HG02759 (cell line): Measurements from ENCODE around the gene SQSTM1.
"Not testable (repeated sequence)": the region's sequence is repeated elsewhere in the genome, so short reads cannot be mapped to it uniquely, and the experiment has no call there.

Experiments used
- ATAC-seq: cut with Tn5 transposase; IDR thresholded peaks from one replicate; pipeline ENCODE4 v1.9.1; 2021; ENCODE audit warnings: mild to moderate bottlenecking, moderate library complexity; ENCODE audit not compliant: unreplicated experiment

The SQSTM1 gene

DNA sequence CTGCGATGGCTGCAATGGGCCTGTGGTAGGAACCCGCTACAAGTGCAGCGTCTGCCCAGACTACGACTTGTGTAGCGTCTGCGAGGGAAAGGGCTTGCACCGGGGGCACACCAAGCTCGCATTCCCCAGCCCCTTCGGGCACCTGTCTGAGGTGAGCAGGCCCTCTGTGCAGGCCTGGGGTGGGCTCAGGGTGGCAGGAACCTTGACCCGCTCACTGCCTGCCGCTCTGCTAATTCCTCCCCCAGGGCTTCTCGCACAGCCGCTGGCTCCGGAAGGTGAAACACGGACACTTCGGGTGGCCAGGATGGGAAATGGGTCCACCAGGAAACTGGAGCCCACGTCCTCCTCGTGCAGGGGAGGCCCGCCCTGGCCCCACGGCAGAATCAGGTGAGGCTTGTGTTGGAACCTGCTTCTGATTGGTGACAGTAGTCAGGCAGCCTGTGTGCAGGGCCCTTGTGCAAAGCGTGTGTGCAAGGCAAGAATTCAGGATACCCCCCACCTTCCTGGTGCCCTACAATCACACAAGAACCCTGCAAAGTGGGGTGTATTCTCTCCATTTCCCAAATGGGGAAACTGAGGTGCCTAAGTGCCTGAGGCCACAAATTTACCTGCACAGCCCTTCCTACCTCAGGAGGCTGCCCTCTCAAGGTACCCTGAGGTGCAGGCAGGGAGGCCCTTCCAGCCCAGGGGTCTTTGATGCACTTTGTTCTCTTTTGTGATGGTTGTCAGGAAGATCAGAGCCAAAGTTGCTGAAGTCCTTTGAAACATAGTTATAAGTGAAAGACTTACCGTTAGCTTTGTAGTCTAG is 3.4 kb downstream of the SQSTM1 start:
- ATAC-seq = no peak

DNA sequence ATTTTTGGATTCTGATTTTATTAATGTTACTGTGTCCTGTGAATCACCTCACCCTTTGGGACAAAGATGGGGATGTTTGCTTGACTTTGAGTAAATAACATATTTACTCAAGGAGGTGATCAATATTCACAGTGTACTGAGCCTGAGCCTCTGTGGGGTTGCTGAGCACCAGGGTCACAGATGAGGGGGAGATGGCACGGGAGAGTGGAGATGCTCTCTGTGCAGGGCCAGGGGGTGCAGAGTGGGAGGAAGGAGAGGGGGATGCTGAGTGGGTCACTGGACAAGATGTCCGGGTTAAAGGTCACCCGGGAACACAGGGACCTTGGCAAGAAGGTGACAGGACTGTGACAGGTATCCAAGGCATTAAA is 4.0 kb downstream of the SQSTM1 start:
- no peak for ATAC-seq

DNA sequence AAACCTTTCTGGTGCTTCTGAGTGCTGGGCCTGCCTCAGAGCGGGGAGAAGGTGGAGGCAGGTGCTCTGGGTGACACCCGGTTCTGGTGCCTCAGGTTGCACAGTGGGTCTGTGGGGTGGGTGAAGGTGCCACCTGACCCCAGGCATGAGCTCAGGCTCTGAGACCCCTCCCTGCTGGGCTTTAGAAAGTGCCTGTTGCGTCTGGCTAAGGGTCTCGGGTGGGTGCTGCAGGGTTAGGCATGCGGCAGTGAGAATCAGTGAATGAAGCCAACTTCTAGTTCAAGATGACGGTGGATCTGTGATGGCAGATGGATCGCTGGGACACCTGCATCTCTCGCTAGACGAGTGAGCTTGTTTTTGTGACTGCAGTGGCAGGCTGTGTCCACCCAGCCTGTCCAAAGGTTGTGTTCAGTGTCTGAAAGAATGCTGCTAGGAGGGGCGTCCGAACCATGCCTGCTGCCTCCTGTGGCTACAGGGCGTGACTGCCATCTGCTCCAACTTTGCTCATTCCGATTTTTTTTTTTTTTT is 5.0 kb downstream of the SQSTM1 start:
- ATAC-seq = no peak

DNA sequence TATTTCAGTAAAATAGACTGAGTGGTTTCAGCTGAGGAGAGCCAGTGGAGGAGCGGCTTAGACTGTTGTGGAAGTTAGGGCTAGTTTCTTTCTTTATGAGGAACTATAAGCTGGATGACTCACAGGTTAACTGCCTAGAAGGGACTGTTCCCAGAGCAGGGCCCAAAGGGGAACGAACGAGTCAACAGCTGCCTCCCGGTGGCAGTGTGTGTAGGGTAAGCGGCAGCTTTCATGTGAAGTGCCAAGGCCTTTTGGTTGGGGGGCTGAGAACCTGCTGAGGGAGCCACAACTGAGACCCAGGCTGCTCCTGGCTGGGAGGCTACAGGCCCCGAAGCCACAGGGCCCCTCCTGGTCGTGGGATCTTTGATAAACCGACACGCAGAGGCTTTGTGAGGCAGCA is 7.0 kb downstream of the SQSTM1 start:
- ATAC-seq = no peak

DNA sequence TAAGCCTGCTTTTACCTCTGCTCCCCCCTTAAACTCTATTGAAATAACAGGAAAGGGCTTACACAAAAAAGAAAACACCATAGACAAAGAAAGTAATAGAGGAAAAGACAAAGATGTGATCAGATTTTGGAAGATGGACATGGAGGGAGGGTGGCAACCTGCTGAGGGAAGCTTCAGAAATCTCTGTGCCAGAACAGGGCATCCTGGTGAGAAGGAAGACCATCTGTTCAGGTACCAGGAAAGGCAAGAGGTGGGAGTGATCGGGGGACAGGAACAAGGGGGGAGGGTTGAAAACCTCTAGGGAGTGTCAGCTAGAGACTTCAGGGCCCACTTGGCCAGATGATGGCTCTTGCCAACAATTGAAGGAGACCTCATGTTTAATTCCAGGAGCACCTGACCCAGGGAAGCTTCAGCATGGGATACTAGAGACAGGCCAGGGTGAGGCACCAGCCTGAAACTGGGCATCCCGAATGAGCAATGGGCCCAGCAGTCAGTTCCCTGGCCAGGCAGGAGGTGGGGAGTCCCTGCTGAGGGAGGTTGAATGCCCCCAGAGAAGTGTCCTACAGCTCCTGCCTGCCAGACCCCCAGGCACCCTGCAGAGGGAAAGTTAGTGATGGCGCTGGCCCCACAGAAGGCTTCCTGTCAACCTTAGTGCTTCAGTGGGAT is 8.2 kb downstream of the SQSTM1 start:
- ATAC-seq = no peak

DNA sequence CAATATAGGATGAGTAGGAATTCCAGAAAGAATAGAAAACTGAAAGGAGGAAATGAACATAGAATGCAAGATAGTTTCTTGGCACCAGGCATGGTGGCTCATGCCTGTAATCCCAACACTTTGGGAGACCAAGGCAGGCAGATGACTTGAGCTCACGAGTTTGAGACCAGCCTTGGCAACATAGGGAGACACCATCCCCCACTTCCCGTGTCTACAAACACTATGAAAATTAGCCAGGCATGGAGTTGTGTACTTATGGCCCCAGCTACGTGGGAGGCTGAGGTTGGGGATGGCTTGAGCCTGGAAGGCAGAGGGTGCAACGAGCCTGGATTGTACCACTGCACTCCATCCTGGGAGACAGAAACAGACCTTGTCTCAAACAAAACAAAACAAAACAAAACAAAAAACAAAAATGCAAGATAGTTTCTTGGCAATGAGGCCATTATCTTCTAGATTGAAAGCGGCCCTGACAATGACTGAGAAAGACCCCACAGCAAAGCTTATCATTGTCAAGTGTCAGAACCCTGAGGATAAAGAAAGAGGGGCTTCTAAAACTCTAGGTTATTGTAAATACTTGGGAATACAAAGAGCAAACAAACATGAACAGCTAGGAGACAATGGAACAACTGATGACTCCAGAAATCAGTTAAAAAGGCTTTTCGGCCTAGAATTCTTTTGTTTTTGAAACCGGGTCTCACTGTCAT is 9.2 kb downstream of the SQSTM1 start:
- no peak for ATAC-seq

DNA sequence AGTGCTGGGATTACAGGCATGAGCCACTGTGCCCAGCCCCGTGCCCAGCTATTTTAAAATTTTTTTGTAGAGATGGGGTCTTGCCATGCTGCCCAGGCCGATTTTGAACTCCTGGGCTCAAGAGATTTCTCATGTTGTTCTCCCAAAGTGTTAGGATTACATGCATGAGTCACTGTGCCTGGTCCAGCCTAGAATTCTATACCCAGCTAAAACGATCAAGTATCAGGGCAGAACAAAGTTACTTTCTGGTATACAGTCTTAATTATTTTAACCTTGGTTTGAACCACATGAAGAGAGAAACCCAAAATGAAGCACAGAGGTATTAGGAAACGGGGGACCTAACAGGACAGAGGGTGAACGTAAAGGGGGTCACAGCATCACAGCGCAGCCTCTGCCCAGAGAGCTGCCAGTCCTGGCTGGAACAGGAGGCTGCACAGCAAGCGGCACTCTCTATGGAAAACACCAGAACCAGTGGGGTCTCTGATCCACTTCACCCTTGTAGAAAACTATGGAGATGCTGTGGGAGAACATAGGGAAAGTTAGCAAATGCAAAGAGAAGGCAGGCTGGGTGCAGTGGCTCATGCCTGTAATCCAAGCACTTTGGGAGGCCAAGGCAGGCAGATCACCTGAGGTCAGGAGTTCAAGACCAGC is 10.2 kb downstream of the SQSTM1 start:
- ATAC-seq = no peak

DNA sequence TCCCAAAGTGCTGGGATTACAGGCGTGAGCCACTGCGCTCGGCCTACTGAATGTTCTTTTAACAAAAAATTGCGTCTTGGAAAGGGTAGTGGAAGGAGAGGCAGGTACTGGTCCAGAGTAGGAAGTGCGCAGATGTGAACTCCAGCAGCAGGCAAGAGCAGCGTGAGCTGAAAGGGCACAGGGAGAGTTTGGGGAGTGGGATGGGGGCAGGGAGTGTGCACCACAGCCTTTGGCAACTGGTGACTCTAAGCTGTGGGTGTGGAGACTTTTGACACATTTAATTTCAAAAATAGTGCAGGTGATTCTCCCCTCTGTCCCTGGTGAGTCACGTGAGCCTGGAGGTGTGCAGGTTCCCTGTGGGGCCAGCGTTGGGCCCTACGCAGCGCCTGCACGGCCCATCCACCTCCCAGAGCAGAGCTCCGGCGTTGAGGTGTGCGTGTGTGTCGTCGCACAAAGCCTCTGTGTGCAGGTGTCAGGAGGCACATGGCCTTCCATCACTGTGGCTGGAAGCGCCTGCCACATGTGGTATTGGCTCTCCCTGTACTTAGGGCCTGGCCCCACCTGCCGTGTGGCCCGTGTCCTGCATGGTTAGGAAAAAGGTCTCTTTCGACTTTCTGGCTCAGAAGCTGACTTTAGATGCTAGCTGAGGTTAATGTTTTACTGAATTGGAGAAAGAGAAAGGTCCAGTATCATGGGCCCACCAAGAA is 11.5 kb downstream of the SQSTM1 start:
- ATAC-seq = no peak

DNA sequence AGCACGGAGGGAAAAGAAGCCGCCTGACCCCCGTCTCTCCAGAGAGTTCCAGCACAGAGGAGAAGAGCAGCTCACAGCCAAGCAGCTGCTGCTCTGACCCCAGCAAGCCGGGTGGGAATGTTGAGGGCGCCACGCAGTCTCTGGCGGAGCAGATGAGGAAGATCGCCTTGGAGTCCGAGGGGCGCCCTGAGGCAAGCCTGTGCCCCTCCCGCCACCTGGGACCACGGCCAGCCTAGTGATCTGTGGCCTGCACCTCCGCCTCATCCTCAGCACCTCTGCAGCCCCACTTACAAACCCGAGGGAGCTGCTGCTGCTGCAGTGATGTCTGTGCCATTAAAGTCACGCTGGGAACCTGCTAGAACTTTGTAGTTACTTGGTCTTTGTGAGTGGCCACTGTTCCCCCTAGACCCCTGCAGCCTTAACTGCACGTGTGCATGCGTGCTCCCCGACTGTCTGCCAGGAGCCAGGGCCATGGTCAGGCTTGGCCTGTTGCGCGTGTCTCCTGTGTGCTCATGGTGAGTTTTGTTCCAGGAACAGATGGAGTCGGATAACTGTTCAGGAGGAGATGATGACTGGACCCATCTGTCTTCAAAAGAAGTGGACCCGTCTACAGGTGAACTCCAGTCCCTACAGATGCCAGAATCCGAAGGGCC is 12.5 kb downstream of the SQSTM1 start:
- no peak for ATAC-seq

DNA sequence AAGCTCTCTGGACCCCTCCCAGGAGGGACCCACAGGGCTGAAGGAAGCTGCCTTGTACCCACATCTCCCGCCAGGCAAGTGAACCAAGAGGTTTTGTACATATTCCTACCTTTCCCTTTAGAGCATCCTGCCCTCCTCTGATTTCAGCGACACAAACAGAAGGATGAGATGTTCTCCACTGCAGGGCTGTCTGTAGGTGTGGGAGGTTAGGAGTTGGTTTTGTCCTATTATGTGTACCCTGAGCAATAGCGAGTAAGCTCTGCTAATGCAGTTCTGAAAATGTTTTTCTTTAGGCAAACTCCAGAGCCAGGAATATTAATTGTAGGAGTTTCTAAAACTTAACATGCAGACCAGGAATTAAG is 13.0 kb downstream of the SQSTM1 start:
- no peak for ATAC-seq

DNA sequence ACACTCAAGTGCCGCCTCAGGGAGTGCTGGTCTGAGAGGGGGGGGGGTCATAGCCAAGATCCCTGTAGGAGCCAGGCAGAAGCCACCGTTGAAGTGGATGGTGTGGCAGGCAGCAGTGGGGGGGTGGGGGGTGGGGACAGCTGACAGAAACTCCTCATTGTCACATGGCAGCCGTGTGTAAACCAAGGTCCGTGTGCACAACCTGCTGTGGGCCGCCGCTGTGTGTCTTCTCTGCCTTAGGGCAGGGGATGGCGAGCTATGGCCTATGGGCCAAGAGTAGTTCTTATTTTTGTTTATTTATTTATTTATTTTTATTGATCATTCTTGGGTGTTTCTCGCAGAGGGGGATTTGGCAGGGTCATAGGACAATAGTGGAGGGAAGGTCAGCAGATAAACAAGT is 13.4 kb downstream of the SQSTM1 start:
- ATAC-seq = no peak

DNA sequence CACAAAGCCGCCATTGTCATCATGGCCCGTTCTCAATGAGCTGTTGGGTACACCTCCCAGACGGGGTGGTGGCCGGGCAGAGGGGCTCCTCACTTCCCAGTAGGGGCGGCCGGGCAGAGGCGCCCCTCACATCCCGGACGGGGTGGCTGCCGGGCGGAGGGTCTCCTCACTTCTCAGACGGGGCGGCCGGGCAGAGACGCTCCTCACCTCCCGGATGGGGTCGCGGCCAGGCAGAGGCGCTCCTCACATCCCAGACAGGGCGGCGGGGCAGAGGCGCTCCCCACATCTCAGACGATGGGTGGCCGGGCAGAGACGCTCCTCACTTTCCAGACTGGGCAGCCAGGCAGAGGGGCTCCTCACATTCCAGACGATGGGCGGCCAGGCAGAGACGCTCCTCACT is 14.2 kb downstream of the SQSTM1 start:
- not testable (repeated sequence) for ATAC-seq

DNA sequence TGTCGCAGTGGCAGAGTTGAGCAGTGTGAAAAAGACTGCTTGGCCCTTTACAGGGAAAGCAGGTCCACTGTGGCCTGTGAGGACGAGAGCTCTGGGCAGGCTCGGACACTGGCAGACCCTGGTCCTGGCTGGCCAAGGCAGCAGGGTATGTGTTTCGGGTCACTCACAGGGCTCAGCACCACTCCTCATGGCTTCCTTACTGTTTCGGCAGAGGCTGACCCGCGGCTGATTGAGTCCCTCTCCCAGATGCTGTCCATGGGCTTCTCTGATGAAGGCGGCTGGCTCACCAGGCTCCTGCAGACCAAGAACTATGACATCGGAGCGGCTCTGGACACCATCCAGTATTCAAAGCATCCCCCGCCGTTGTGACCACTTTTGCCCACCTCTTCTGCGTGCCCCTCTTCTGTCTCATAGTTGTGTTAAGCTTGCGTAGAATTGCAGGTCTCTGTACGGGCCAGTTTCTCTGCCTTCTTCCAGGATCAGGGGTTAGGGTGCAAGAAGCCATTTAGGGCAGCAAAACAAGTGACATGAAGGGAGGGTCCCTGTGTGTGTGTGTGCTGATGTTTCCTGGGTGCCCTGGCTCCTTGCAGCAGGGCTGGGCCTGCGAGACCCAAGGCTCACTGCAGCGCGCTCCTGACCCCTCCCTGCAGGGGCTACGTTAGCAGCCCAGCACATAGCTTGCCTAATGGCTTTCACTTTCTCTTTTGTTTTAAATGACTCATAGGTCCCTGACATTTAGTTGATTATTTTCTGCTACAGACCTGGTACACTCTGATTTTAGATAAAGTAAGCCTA is 15.7 kb downstream of the SQSTM1 start:
- no peak for ATAC-seq

DNA sequence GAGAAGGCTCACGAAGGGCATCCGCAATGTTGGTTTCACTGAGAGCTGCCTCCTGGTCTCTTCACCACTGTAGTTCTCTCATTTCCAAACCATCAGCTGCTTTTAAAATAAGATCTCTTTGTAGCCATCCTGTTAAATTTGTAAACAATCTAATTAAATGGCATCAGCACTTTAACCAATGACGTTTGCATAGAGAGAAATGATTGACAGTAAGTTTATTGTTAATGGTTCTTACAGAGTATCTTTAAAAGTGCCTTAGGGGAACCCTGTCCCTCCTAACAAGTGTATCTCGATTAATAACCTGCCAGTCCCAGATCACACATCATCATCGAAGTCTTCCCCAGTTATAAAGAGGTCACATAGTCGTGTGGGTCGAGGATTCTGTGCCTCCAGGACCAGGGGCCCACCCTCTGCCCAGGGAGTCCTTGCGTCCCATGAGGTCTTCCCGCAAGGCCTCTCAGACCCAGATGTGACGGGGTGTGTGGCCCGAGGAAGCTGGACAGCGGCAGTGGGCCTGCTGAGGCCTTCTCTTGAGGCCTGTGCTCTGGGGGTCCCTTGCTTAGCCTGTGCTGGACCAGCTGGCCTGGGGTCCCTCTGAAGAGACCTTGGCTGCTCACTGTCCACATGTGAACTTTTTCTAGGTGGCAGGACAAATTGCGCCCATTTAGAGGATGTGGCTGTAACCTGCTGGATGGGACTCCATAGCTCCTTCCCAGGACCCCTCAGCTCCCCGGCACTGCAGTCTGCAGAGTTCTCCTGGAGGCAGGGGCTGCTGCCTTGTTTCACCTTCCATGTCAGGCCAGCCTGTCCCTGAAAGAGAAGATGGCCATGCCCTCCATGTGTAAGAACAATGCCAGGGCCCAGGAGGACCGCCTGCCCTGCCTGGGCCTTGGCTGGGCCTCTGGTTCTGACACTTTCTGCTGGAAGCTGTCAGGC is 16.6 kb downstream of the SQSTM1 start:
- ATAC-seq = no peak

DNA sequence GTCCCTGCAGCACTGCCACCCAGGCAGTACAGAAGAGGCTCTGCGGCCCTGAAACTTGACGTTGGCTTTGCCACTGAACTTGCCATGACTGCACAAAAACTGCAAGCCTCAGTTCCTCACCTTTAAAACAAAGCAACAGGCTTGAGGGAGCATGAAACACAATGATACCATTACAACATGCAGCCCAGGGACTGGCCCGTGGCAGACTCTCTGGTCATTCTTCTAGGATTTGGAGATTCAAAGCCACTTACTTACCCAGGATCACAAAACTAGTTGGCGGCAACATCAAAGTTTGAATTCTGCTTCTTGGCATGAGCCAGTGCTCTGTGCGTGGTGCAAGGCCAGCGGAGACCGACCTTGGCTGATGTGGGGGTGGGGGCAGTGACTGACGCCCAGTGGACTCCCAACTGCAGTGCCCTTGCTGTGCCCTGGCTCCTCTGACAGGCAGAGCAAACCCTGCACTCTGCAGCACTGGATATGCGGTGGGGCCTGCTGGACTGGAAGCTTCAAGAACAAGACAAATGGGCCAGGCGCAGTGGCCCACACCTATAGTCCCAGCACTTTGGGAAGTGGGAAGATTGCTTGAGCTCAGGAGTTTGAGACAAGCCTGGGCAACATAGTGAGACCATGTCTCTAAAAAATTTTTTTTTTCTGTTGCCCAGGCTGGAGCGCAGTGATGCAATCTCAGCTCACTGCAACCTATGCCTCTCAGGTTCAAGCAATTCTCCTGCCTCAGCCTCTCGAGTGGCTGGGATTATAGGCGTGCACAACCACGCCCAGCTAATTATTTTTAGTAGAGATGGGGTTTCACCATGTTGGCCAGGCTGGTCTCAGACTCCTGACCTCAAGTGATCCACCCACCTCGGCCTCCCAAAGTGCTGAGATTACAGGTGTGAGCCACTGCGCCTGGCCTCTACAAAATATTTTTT is 18.9 kb downstream of the SQSTM1 start:
- ATAC-seq = no peak

DNA sequence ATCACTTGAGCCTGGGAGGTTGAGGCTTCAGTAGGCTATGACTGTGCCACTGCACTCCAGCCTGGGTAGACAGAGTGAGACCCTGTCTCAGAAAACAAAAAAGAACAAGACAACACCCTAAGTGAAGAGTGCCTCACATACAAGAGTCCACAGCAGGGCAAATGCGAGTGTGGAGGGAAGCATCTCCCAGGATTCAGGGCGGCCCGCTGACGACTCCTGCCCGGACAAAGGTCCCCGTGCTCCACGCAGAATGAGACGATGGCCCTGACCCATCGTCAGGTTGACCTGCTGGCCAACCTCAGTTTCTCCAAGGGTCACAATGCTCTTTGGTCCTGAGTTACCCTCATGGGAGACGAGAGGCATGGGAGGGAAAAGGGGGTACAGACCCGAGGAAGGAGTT is 19.6 kb downstream of the SQSTM1 start:
- ATAC-seq = no peak

DNA sequence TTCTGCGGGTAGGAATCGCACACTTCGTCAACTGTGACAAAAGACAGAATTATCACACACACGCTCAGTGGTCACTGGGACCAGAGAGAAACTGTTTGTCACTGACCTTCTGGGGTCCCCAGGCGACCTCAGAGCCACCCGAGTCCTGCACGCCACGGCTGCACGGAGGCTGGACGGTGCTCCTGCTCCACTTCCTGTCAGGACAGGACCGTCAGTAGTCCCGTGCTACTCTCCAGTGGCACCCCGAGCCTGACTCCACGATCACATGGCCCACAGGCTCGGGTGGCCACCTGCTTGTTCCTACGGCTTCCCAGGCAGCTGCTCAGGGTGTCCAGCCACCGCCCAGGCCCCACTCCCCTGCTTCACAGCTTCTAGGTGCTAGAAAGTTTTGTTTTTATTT is 20.1 kb downstream of the SQSTM1 start:
- ATAC-seq = no peak
